Adrenal gland (tissue), 12 donors: ENCODE results near the gene PARD3B. TPM values are rescaled to one million over a fixed set of nuclear protein-coding genes. Genes with fewer than 3 reads are reported as not detected.

Source experiments
- DNase-seq, 7 donors: peaks; one replicate each; pipeline ENCODE4 v3.0.0-alpha.2; 2019 to 2020
- H3K27ac ChIP-seq, 5 donors: fragments of 200-600 bp; sonication (generic) in 4 of 5; 1 replicate in 3 of 5; 2 replicates in 2 of 5; pipeline versions ENCODE4 v1.5.1 to v1.8.0; 2016 to 2020; ENCODE audit warnings: mild to moderate bottlenecking in 1 of 5
- H3K27me3 ChIP-seq: fragments of 200-600 bp; 2 replicates; pipeline ENCODE4 v1.8.0; 2021
- H3K36me3 ChIP-seq, 2 donors: fragments of 200-600 bp; replicated peaks in 1 of 2; 1 replicate in 1 of 2; 2 replicates in 1 of 2; pipeline versions ENCODE4 v1.5.1 to v1.8.0; 2018 to 2022
- H3K4me1 ChIP-seq, 2 donors: fragments of 200-600 bp; replicated peaks in 1 of 2; 1 replicate in 1 of 2; 2 replicates in 1 of 2; pipeline versions ENCODE4 v1.5.1 to v1.8.0; 2018 to 2021
- H3K4me3 ChIP-seq, 4 donors: fragments of 200-600 bp; sonication (generic) in 3 of 4; one replicate each; pipeline ENCODE4 v1.5.1; 2016 to 2018
- H3K9me3 ChIP-seq, 3 donors: fragments of 200-600 bp; sonication (generic) in 1 of 3; replicated peaks in 1 of 3; 1 replicate in 2 of 3; 2 replicates in 1 of 3; pipeline versions ENCODE4 v1.5.1 to v1.8.0; 2016 to 2021
- POLR2A ChIP-seq, 2 donors: fragments of 450-650 bp; IDR thresholded peaks; one replicate each; pipeline ENCODE4 v1.6.1; 2017; ENCODE audit warnings: antibody characterized with exemption in 2 of 2, mild to moderate bottlenecking in 2 of 2, moderate library complexity in 1 of 2
- WGBS, 4 donors: extraction: QIAGEN DNeasy Blood & Tissue Kit in 2 of 4; methylation state at CpG; one replicate each; pipeline versions ENCODE4 v1.1.5 to v1.1.7; 2013 to 2017; 5-methylcytosine and 5-hydroxymethylcytosine counted together
- intact Hi-C, 2 donors: fragments of 100-400 bp; cut with DNase I; formaldehyde crosslinking; loops; one replicate each; pipeline versions ENCODE4 v1.14.1 to v1.15.0; 2022 to 2023
- polyA plus RNA-seq, 3 donors: library from polyadenylated mRNA; stranded (reverse); fragments of 200-250 nt in 2 of 3; fragments of 350-450 nt in 1 of 3; fragmentation: Illumina TruSeq in 1 of 3; extraction: RNeasy Lipid Tissue Mini Kit (QIAGEN cat#74804) in 1 of 3; gene quantifications; one replicate each; pipeline ENCODE4 v1.2.3, GENCODE V29; 2013 to 2014
- total RNA-seq, 9 donors: library from RNA; depleted of rRNA in 4 of 9; stranded (reverse); fragments of >200 nt in 4 of 9; fragments of 120-200 nt in 1 of 9; fragmentation: NEBNext Ultra II Directional in 1 of 9; extraction: Animal tissue kit (Norgen Biotek cat#: 25700) in 1 of 9; gene quantifications; one replicate each; pipeline versions ENCODE4 v1.1.0 to v1.2.4, GENCODE V29; 2013 to 2023
- TF ChIP-seq, protein P1 (sequence below), 6 experiments: fragments of 450-650 bp in 4 of 6; fragments of 200-600 bp in 2 of 6; sonication (generic) in 1 of 6; IDR thresholded peaks; 1 replicate in 5 of 6; 2 replicates in 1 of 6; pipeline versions ENCODE4 v1.5.1 to v1.8.0; 2016 to 2021; ENCODE audit warnings: antibody characterized with exemption in 6 of 6, mild to moderate bottlenecking in 2 of 6, moderate library complexity in 1 of 6
- donor health status: healthy with polysubstance abuse.
- donor health status: Bipolar disorder and iron deficiency.
- donor health status: DM: yes; HTN: yes; CAD: no.
- donor health status: DM: no; HTN: no; CAD: no.
- donor health status: DM: no; HTN: no; CAD: no.
- donor health status: DM: yes; HTN: yes; CAD: no.

PARD3B gene
- total and polyA plus RNA-seq, 12 donors, result 1.9 to 20.4 (median 9.5) TPM

DNA sequence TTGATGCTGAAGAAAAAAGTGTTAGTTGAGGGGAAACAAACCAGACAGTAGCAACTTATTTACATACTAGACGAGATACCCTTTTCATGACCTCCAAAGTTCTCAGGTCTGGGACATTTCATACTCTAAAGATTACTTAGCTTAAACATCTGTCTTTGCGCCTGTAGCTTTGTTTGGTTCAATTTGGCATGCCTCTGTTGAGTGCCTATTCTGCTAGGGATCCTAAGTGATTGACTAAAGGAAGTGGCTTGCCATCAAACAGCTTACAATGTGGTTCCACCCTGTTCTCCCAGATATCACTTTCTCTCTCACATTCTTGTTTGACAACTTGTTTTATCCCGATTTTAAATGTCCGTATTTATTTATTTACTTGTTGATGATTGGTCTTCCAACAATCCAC, 488.8 kb downstream of the PARD3B start:
- Histone ChIP-seq H3K36me3 (no peaks in the 10 kb centered on the region), H3K27ac (no peak overlapping the region), H3K9me3 (no peaks in the 10 kb centered on the region), H3K4me1 (no peaks in the 10 kb centered on the region), H3K27me3 (no peaks in the 10 kb centered on the region), H3K4me3 (no peak overlapping the region)
- intact Hi-C loops, result no loop called here
- WGBS, 4 donors, result 80 to 83% (median 81%) methylated on average over 4 of the region's 4 CpGs
- TF ChIP-seq, protein P1, sequence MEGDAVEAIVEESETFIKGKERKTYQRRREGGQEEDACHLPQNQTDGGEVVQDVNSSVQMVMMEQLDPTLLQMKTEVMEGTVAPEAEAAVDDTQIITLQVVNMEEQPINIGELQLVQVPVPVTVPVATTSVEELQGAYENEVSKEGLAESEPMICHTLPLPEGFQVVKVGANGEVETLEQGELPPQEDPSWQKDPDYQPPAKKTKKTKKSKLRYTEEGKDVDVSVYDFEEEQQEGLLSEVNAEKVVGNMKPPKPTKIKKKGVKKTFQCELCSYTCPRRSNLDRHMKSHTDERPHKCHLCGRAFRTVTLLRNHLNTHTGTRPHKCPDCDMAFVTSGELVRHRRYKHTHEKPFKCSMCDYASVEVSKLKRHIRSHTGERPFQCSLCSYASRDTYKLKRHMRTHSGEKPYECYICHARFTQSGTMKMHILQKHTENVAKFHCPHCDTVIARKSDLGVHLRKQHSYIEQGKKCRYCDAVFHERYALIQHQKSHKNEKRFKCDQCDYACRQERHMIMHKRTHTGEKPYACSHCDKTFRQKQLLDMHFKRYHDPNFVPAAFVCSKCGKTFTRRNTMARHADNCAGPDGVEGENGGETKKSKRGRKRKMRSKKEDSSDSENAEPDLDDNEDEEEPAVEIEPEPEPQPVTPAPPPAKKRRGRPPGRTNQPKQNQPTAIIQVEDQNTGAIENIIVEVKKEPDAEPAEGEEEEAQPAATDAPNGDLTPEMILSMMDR (IDR thresholded peaks at IDR 0.05), result no peak
- TF ChIP-seq POLR2A (IDR thresholded peaks at IDR 0.05), result no peak
- no peak for DNase-seq

DNA sequence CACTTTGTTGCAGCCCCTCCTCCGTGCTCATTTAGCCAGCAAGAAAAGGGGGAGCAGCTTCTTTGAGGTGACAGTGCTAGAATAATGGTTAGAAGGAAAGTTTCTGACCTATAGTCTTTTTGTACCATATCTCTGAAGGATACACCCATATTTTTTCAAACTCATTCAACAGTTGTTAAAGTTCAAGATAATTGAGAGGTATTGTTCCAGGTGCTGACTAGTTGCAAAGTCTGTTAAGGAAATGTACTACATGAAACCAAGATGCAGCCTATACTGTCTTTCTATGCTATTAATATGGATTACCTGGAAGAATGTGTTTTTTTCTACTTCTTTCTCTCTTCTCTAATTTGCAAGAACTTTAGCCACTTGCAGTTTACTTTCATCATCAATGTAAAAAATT, 495.0 kb downstream of the PARD3B start:
- no peaks in the 10 kb centered on the region for H3K27me3 ChIP-seq

DNA sequence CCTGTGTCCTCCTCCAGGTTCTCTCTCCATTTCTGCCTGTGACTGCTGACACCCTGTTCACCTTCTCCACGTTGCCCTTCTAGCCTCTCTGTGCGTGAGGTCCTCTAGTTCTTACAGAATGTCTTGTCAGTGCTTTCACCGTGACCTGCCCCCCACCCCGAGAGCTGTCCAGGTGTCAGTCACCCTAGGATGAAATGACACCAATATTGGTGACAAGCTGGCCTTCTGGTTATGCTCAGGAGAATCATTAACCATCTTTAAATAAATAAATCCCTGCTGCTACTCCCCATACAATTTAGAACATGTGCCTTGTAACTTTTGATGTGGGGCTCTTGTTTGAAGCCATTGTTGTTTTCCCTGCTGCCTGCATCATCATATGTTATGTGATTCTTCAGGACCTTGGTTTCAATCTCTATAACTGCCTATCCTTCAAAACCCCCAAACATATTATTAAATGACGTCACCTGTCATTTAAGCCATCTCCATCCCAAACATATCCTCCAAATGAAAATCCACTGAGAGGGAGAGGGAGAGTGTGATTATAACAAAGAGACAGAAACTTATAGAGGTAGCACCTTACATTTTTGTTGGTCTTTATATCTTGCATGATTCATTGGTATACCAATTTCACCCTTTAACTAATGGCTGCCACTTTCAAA, 496.3 kb downstream of the PARD3B start:
- H3K36me3 ChIP-seq, result no peaks in the 10 kb centered on the region
- intact Hi-C loops, result no loop called here
- TF ChIP-seq, protein P1 (IDR thresholded peaks at IDR 0.05), result no peak
- TF ChIP-seq POLR2A (IDR thresholded peaks at IDR 0.05), result no peak
- no peaks in the 10 kb centered on the region for H3K4me1 ChIP-seq
- H3K27me3 ChIP-seq, result no peaks in the 10 kb centered on the region
- H3K4me3 ChIP-seq, result no peak overlapping the region
- 74 to 89% (median 85%) methylated on average over 5 of the region's 5 CpGs for WGBS, 4 donors
- H3K9me3 ChIP-seq, result no peaks in the 10 kb centered on the region
- H3K27ac ChIP-seq, result no peak overlapping the region
- no peak for DNase-seq

More for the DNA sequence above, 495.0 kb downstream of the PARD3B start:
- Histone ChIP-seq H3K4me1 (no peaks in the 10 kb centered on the region), H3K36me3 (no peaks in the 10 kb centered on the region), H3K4me3 (no peak overlapping the region), H3K9me3 (no peaks in the 10 kb centered on the region), H3K27ac (no peak overlapping the region)
- intact Hi-C loops, result no loop called here
- WGBS, 4 donors, result 94 to 100% (median 99%) methylated on average over 1 of the region's 1 CpG
- TF ChIP-seq, protein P1 (IDR thresholded peaks at IDR 0.05), result no peak
- no peak for TF ChIP-seq POLR2A (IDR thresholded peaks at IDR 0.05)
- DNase-seq, result no peak

DNA sequence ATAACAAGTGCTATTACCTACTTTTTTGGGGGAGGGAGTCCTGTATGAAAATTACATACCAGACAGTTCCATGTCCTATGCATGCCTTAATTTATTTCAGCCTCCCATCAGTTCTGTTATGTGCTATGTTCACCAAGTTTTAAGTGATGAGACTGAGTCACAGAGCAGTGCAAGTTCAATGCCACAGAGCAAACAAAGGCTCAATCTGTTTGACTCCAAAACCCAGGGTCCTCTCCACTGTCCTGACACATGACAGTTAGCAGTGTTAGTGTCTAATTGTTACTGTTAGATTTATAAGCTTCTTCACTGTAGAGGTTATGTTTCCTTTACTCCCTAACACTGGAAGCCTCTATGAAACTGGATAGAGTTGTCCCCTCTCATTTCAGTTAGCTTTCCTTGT, 498.0 kb downstream of the PARD3B start:
- Histone ChIP-seq H3K27me3 (no peaks in the 10 kb centered on the region), H3K27ac (no peak overlapping the region), H3K4me1 (no peaks in the 10 kb centered on the region), H3K36me3 (no peaks in the 10 kb centered on the region), H3K9me3 (no peaks in the 10 kb centered on the region), H3K4me3 (no peak overlapping the region)
- TF ChIP-seq, protein P1 (IDR thresholded peaks at IDR 0.05), result no peak
- TF ChIP-seq POLR2A (IDR thresholded peaks at IDR 0.05), result no peak
- no peak for DNase-seq
- intact Hi-C loops, result no loop called here
